HL-60 (cell line): ENCODE data around the gene BLTP2.

Source experiments
- DNase-seq, 2 experiments: peaks; one replicate each; pipeline ENCODE4 v3.0.0-alpha.2; 2010 to 2020; ENCODE audit warnings: low read depth in 1 of 2, low spot score in 1 of 2
- H3K27ac ChIP-seq: fragments of 250-450 bp; sonication (Bioruptor Pico); replicated peaks from 2 replicates; pipeline ENCODE4 v1.5.1; 2020; ENCODE audit warnings: mild to moderate bottlenecking, moderate library complexity
- H3K27me3 ChIP-seq: fragments of 250-450 bp; sonication (Bioruptor Pico); 2 replicates; pipeline ENCODE4 v1.5.1; 2021; ENCODE audit warnings: mild to moderate bottlenecking, moderate library complexity; ENCODE audit not compliant: insufficient read depth, poor library complexity, severe bottlenecking
- H3K4me3 ChIP-seq: replicated peaks from 2 replicates; pipeline ENCODE4 v1.5.1; 2011; ENCODE audit warnings: mild to moderate bottlenecking, control low read depth, low read length; ENCODE audit not compliant: insufficient read depth
- GABPA ChIP-seq: IDR thresholded peaks from 2 replicates; pipeline ENCODE4 v1.6.1; 2012; ENCODE audit warnings: low read depth
- POLR2AphosphoS5 ChIP-seq: IDR thresholded peaks from 2 replicates; pipeline ENCODE4 v1.6.1; 2012; ENCODE audit warnings: low read depth
- REST ChIP-seq: IDR thresholded peaks from 2 replicates; pipeline ENCODE4 v1.6.1; 2012; ENCODE audit warnings: low read depth; ENCODE audit not compliant: insufficient replicate concordance
- SPI1 ChIP-seq: IDR thresholded peaks from 2 replicates; pipeline ENCODE4 v1.6.1; 2012; ENCODE audit warnings: low read depth, mild to moderate bottlenecking, borderline replicate concordance
- TF ChIP-seq, protein P1 (sequence below): IDR thresholded peaks from one replicate; pipeline ENCODE4 v1.5.1; 2011; ENCODE audit warnings: low read length, control low read depth, inconsistent platforms; ENCODE audit not compliant: insufficient read depth

The BLTP2 gene

GRCh38 chr17:28641579-28641978 is 3.4 kb downstream of the BLTP2 start:
- Histone ChIP-seq H3K27me3 (no peaks in the 10 kb centered on the region), H3K4me3 (no peak overlapping the region), H3K27ac (no peak overlapping the region)
- no peak for TF ChIP-seq REST
- TF ChIP-seq POLR2AphosphoS5, result no peak
- TF ChIP-seq GABPA, result no peak
- TF ChIP-seq, protein P1, sequence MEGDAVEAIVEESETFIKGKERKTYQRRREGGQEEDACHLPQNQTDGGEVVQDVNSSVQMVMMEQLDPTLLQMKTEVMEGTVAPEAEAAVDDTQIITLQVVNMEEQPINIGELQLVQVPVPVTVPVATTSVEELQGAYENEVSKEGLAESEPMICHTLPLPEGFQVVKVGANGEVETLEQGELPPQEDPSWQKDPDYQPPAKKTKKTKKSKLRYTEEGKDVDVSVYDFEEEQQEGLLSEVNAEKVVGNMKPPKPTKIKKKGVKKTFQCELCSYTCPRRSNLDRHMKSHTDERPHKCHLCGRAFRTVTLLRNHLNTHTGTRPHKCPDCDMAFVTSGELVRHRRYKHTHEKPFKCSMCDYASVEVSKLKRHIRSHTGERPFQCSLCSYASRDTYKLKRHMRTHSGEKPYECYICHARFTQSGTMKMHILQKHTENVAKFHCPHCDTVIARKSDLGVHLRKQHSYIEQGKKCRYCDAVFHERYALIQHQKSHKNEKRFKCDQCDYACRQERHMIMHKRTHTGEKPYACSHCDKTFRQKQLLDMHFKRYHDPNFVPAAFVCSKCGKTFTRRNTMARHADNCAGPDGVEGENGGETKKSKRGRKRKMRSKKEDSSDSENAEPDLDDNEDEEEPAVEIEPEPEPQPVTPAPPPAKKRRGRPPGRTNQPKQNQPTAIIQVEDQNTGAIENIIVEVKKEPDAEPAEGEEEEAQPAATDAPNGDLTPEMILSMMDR, result no peak
- no peak for TF ChIP-seq SPI1
- no peak for DNase-seq

DNA sequence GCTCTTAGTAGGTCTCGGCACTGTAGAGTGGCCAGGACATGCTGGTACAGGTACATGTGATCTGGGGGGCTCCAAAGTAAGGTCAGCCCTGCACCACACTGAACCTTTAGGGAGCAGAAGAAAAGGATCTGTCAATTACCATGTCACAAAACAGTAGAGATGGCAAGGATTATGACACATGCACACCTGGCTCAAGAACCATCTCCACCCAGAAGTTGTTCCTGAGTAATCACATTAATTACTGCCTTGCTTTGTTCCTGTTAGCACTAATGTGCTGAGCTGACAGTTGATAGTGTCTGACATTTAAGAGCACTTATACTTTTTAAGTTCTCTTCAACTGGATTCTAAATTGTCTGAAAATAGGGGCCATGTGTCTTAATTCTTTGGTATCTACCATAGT is 9.5 kb downstream of the BLTP2 start:
- Histone ChIP-seq H3K27ac (no peak overlapping the region), H3K27me3 (no peaks in the 10 kb centered on the region), H3K4me3 (no peak overlapping the region)
- TF ChIP-seq SPI1, result no peak
- no peak for TF ChIP-seq REST
- TF ChIP-seq GABPA, result no peak
- TF ChIP-seq POLR2AphosphoS5, result no peak
- TF ChIP-seq, protein P1, result no peak
- no peak for DNase-seq

- no peak overlapping the region for H3K27ac ChIP-seq
- no peak for DNase-seq
- H3K4me3 ChIP-seq, result no peak overlapping the region
- TF ChIP-seq POLR2AphosphoS5 (no peak), GABPA (no peak), SPI1 (no peak), REST (no peak)
- TF ChIP-seq, protein P1, result no peak
- no peaks in the 10 kb centered on the region for H3K27me3 ChIP-seq
These were observed 10.6 kb downstream of the BLTP2 start for GRCh38 chr17:28634206-28634865.
